GM19397 (cell line): Measurements from ENCODE around the gene EXOC4.
"Not testable (repeated sequence)": the region's sequence is repeated elsewhere in the genome, so short reads cannot be mapped to it uniquely, and the experiment has no call there.

ENCODE experiments used
- ATAC-seq: cut with Tn5 transposase; IDR thresholded peaks from one replicate; pipeline ENCODE4 v1.9.1; 2021; ENCODE audit warnings: mild to moderate bottlenecking, moderate library complexity; ENCODE audit not compliant: unreplicated experiment

The EXOC4 gene

GRCh38 chr7:134044682-134045081 lies 791.8 kb downstream of the EXOC4 start:
- ATAC-seq: no peak

- ATAC-seq: no peak
These were observed 792.8 kb downstream of the EXOC4 start for GRCh38 chr7:134045716-134046115.

GRCh38 chr7:134046594-134047128 lies 793.8 kb downstream of the EXOC4 start:
- no peak for ATAC-seq

- no peak for ATAC-seq
These were observed 794.8 kb downstream of the EXOC4 start for GRCh38 chr7:134047675-134048074.

GRCh38 chr7:134048166-134048565 lies 795.3 kb downstream of the EXOC4 start:
- ATAC-seq: no peak

- ATAC-seq: no peak
These were observed 798.1 kb downstream of the EXOC4 start for GRCh38 chr7:134051020-134051419.

GRCh38 chr7:134056816-134057215 lies 803.9 kb downstream of the EXOC4 start:
- ATAC-seq: no peak

- no peak for ATAC-seq
These were observed 805.6 kb downstream of the EXOC4 start for GRCh38 chr7:134058521-134058920.

- ATAC-seq: no peak
These were observed 806.1 kb downstream of the EXOC4 start for GRCh38 chr7:134058980-134059379.

GRCh38 chr7:134059921-134060320 lies 807.0 kb downstream of the EXOC4 start:
- no peak for ATAC-seq

- ATAC-seq: no peak
These were observed 808.0 kb downstream of the EXOC4 start for GRCh38 chr7:134060874-134061273.

GRCh38 chr7:134062460-134062859 lies 809.6 kb downstream of the EXOC4 start:
- ATAC-seq: no peak

- ATAC-seq: no peak
These were observed 812.5 kb downstream of the EXOC4 start for GRCh38 chr7:134065415-134065814.

GRCh38 chr7:134067164-134067563 lies 814.3 kb downstream of the EXOC4 start:
- ATAC-seq: no peak

- no peak for ATAC-seq
These were observed 815.8 kb downstream of the EXOC4 start for GRCh38 chr7:134068670-134069069.

GRCh38 chr7:134069187-134069586 lies 816.3 kb downstream of the EXOC4 start:
- no peak for ATAC-seq

- no peak for ATAC-seq
These were observed 817.8 kb downstream of the EXOC4 start for GRCh38 chr7:134070673-134071072.

- peak; percentile 75 for ATAC-seq
These were observed 818.8 kb downstream of the EXOC4 start for GRCh38 chr7:134071355-134072331.

- ATAC-seq: no peak
These were observed 820.4 kb downstream of the EXOC4 start for GRCh38 chr7:134073276-134073675.

GRCh38 chr7:134075799-134076198 lies 822.9 kb downstream of the EXOC4 start:
- no peak for ATAC-seq

GRCh38 chr7:134077560-134077959 lies 824.7 kb downstream of the EXOC4 start:
- not testable (repeated sequence) for ATAC-seq

GRCh38 chr7:134078991-134079390 lies 826.1 kb downstream of the EXOC4 start:
- ATAC-seq: no peak
